PC-9 (cell line): ENCODE data around the gene IQCK.

Experiments used
- CTCF ChIP-seq: fragments of 200-600 bp; sonication (generic); conservative IDR thresholded peaks from 2 replicates; pipeline ENCODE4 v1.6.1; 2017; ENCODE audit warnings: mixed run types, antibody characterized with exemption, mild to moderate bottlenecking, moderate library complexity
- EZH2 ChIP-seq: fragments of 200-600 bp; sonication (generic); IDR thresholded peaks from 2 replicates; pipeline ENCODE4 v1.8.0; 2017; ENCODE audit warnings: antibody characterized with exemption, low read depth

- TF ChIP-seq CTCF (no peak), EZH2 (no peak)
Measured at GRCh38 chr16:19879241-19879792, 161.2 kb downstream of the IQCK start.
